ENCODE results near the gene FAM236D.
"Not testable (repeated sequence)": the region's sequence is repeated elsewhere in the genome, so short reads cannot be mapped to it uniquely, and the experiment has no call there.

DNA sequence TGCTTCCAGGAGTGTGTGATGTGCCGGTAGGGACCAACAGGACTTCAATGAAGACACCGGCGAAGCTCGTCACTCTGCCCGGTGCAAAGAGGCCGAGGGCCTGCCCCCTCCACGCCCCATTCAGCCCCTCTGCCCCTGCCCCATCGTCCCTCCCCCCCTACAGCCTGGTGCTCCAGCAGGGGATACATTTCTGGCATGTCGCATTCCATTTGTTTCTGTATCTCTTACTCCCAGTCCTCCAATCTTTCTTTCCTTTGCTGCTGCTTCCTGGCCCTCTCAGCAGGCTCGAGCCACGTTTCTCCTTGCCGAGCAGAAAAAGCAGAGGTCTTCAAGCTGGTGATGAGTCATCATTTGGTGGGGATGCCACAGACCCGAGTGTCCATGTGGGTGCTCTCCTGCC is at the start of gene FAM236D:
- not testable (repeated sequence) for TF ChIP-seq TAF1, POLR2AphosphoS5, POLR2A, SPI1 (IDR thresholded peaks at IDR 0.05; ENCODE audit: low read depth, low read length)

Measured in GM12891 (cell line).